ENCODE measurements around the gene DAB2IP. TPM values are rescaled to one million over a fixed set of nuclear protein-coding genes. Genes with fewer than 3 reads are reported as not detected.
A peak's percentile ranks its signal among the peaks of the same experiment; 100 is the strongest.

DAB2IP gene
- total RNA-seq, 6 experiments from 2014 or later: 15.1 to 21.6 (median 19.0) TPM

DNA sequence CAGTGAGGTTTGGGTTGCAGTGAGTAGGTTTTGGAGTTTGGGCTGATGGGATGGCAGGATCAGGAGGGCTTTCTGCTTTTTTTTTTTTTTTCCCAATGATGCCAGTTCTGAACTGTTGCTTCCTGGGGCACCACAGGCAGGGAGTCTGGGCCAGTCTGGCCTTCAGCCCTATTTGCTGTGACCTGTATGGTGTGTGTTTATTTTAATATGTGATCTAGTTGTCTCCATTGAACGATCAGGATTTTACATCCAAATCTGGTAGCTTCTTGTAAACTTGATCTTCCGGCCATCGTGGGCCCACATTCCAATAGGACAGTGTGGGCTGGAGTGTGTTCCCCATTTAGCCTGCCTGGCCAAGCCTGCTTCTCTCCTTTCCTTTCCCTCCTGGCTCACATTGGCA is 25.8 kb upstream of the DAB2IP start:
- TF ChIP-seq, protein P1, sequence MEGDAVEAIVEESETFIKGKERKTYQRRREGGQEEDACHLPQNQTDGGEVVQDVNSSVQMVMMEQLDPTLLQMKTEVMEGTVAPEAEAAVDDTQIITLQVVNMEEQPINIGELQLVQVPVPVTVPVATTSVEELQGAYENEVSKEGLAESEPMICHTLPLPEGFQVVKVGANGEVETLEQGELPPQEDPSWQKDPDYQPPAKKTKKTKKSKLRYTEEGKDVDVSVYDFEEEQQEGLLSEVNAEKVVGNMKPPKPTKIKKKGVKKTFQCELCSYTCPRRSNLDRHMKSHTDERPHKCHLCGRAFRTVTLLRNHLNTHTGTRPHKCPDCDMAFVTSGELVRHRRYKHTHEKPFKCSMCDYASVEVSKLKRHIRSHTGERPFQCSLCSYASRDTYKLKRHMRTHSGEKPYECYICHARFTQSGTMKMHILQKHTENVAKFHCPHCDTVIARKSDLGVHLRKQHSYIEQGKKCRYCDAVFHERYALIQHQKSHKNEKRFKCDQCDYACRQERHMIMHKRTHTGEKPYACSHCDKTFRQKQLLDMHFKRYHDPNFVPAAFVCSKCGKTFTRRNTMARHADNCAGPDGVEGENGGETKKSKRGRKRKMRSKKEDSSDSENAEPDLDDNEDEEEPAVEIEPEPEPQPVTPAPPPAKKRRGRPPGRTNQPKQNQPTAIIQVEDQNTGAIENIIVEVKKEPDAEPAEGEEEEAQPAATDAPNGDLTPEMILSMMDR (IDR thresholded peaks at IDR 0.05): no peak
- no peak for TF ChIP-seq POLR2A (IDR thresholded peaks at IDR 0.05)
- intact Hi-C loops (cut with DNase I): no loop called here
- no peaks in the 10 kb centered on the region for H3K36me3 ChIP-seq

DNA sequence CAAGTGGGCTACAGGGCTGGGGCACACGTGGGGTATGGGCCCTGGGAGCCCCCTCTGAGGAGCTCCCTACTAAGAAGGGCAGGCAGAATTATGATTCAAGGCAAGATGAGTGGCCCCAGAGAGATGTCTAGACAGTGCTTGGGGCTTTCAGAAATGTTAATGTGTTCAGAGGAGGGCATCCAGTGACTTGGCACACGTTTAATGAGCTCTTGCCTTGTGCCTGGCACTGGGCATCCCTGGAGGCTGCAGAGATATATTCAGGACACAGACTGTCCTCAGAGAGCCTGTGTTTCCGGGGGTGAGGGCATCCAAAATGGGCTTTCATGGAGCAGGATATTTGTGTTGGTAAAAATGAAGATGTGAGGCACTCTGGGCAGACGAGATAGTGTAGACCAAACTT is 25.4 kb upstream of the DAB2IP start:
- DNase-seq (no peak), ATAC-seq (peak; percentile 8 to 24 (median 10))
- no peaks in the 10 kb centered on the region for H3K9me3 ChIP-seq
- TF ChIP-seq, protein P1 (IDR thresholded peaks at IDR 0.05): no peak
- no peak for TF ChIP-seq POLR2A (IDR thresholded peaks at IDR 0.05)
- WGBS (ENCODE audit: insufficient coverage, low coverage, low lambda C conversion rate, missing lambda C conversion rate): 7% methylated on average over 3 of the region's 4 CpGs
- H3K27ac ChIP-seq: peak overlapping the region; percentile 38 to 80 (median 66)
- peaks cover 0 to 52% (median 25%) of the 10 kb centered on the region in 4 donors for H3K4me1 ChIP-seq
- no peaks in the 10 kb centered on the region for H3K27me3 ChIP-seq
- intact Hi-C loops (cut with DNase I): no loop called here
- H3K36me3 ChIP-seq: no peaks in the 10 kb centered on the region
- no peak overlapping the region for H3K4me3 ChIP-seq

More for the DNA sequence above, 25.8 kb upstream of the DAB2IP start:
- Histone ChIP-seq H3K9me3 (no peaks in the 10 kb centered on the region), H3K4me1 (peaks cover 0 to 56% (median 25%) of the 10 kb centered on the region in 4 donors), H3K27ac (peak overlapping the region; percentile 38 to 80 (median 66)), H3K27me3 (no peaks in the 10 kb centered on the region), H3K4me3 (no peak overlapping the region)
- peak; percentile 56 to 79 (median 74) for DNase-seq
- 4% methylated on average over 3 of the region's 3 CpGs for WGBS (ENCODE audit: insufficient coverage, low coverage, low lambda C conversion rate, missing lambda C conversion rate)
- ATAC-seq: peak; percentile 69 to 76 (median 72)

DNA sequence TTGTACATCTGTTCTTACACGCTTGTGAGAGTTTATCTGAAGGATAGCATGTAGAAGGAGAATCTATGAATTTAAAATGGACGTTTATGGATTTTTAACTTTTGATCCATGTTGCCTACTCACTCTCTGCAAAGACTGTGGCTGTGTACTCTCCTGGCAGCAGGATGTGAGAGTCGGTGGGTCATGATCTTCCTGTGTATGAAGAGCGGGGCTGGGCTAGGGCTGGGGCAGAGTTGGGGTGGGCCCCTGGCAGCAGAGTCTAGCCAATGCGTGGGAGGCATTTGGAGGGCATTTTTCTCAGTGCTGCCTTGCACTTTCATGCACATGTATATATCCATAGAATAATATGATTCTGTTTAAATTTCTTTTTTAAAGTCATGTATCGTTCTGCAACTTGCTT is 24.0 kb upstream of the DAB2IP start:
- WGBS (ENCODE audit: insufficient coverage, low coverage, low lambda C conversion rate, missing lambda C conversion rate): 50% methylated on average over 4 of the region's 6 CpGs
- ATAC-seq (peak in 1 of 4 donors; percentile 25), DNase-seq (no peak)

DNA sequence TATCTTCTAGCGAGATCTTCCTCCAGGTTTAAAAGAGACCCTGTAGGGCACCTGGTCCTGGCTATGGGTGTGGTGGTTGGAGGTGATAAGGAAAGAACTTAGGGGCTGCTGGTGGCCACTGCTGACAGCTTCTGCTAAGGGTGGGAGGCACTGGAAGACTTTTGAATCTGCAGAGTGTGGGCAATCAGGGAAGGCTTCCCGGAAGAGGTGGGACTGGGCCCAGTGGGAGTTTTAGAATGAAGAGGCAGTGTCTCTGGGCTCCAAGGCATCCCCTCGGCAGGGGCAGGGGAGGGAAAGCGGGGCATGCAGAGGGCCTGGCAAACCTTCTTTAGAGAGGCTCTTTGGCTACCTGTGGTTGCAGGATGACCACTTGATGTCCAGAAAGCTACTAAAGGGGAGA is 23.0 kb upstream of the DAB2IP start:
- H3K27ac ChIP-seq: no peak overlapping the region
- no peaks in the 10 kb centered on the region for H3K36me3 ChIP-seq
- ATAC-seq: no peak
- H3K9me3 ChIP-seq: no peaks in the 10 kb centered on the region
- intact Hi-C loops (cut with DNase I): no loop called here
- no peak for DNase-seq
- H3K4me1 ChIP-seq: peaks cover 0 to 29% (median 14%) of the 10 kb centered on the region in 4 donors
- H3K4me3 ChIP-seq: no peak overlapping the region
- no peak for TF ChIP-seq POLR2A (IDR thresholded peaks at IDR 0.05)
- TF ChIP-seq, protein P1 (IDR thresholded peaks at IDR 0.05): no peak
- 70% methylated on average over 2 of the region's 4 CpGs for WGBS (ENCODE audit: insufficient coverage, low coverage, low lambda C conversion rate, missing lambda C conversion rate)
- H3K27me3 ChIP-seq: no peaks in the 10 kb centered on the region

More for the DNA sequence above, 24.0 kb upstream of the DAB2IP start:
- intact Hi-C loops (cut with DNase I): no loop called here
- Histone ChIP-seq H3K9me3 (no peaks in the 10 kb centered on the region), H3K4me1 (peaks cover 0 to 38% (median 19%) of the 10 kb centered on the region in 4 donors), H3K27ac (no peak overlapping the region), H3K4me3 (no peak overlapping the region), H3K27me3 (no peaks in the 10 kb centered on the region), H3K36me3 (no peaks in the 10 kb centered on the region)
- TF ChIP-seq, protein P1 (IDR thresholded peaks at IDR 0.05): no peak
- TF ChIP-seq POLR2A (IDR thresholded peaks at IDR 0.05): no peak

DNA sequence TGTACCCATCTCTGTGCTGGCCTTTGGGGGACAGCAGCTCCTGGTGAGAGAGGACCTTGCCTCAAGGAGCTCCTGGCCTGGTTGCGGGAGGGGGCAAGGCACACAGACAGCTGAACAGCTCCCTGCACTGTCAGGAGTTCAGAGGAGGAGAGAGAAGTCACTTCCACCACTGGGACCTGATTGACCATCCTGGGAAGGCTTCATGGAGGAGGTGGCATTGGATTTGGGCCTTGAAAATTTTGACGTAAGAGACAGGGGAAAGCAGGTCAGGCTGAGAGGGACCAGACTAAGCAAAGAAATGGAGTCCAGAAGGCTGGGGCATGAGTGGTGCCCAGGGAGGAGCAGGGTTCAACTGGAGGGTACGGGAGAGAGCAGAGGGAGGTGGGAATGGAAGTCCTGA is 20.3 kb upstream of the DAB2IP start:
- intact Hi-C loops (cut with DNase I): no loop called here
- Histone ChIP-seq H3K36me3 (no peaks in the 10 kb centered on the region), H3K27me3 (no peaks in the 10 kb centered on the region), H3K27ac (no peak overlapping the region), H3K4me1 (peaks cover 0 to 25% (median 6%) of the 10 kb centered on the region in 4 donors), H3K9me3 (no peaks in the 10 kb centered on the region), H3K4me3 (no peak overlapping the region)
- 89% methylated on average over 3 of the region's 3 CpGs for WGBS (ENCODE audit: insufficient coverage, low coverage, low lambda C conversion rate, missing lambda C conversion rate)
- DNase-seq (no peak), ATAC-seq (no peak)
- no peak for TF ChIP-seq POLR2A (IDR thresholded peaks at IDR 0.05)
- TF ChIP-seq, protein P1 (IDR thresholded peaks at IDR 0.05): no peak
